Breast epithelium (tissue), 4 donors: Measurements from ENCODE around the gene FTMT. TPM values are rescaled to one million over a fixed set of nuclear protein-coding genes. Genes with fewer than 3 reads are reported as not detected.

ENCODE experiments used
- DNase-seq, 2 donors: peaks; one replicate each; pipeline ENCODE4 v3.0.0-alpha.2; 2019; ENCODE audit warnings: low spot score in 2 of 2
- H3K27ac ChIP-seq, 2 donors: fragments of 200-600 bp; sonication (generic) in 1 of 2; one replicate each; pipeline ENCODE4 v1.5.1; 2016 to 2019; ENCODE audit warnings: mild to moderate bottlenecking in 1 of 2
- H3K27me3 ChIP-seq, 2 donors: fragments of 200-600 bp; sonication (generic) in 1 of 2; one replicate each; pipeline versions ENCODE4 v1.5.1 to v1.6.0; 2017 to 2019; ENCODE audit warnings: control low read depth in 1 of 2, mild to moderate bottlenecking in 1 of 2
- H3K36me3 ChIP-seq: fragments of 200-600 bp; one replicate; pipeline ENCODE4 v1.5.1; 2019
- H3K4me1 ChIP-seq, 2 donors: fragments of 200-600 bp; sonication (generic); one replicate each; pipeline ENCODE4 v1.5.1; 2016 to 2019; ENCODE audit warnings: control low read depth in 1 of 2
- H3K4me3 ChIP-seq, 3 donors: fragments of 200-600 bp; sonication (generic); 1 replicate in 2 of 3; 2 replicates in 1 of 3; pipeline ENCODE4 v1.5.1; 2016 to 2019; ENCODE audit warnings: mild to moderate bottlenecking in 3 of 3, moderate library complexity in 2 of 3
- H3K9me3 ChIP-seq, 2 donors: fragments of 200-600 bp; sonication (generic) in 1 of 2; one replicate each; pipeline ENCODE4 v1.5.1; 2016 to 2019; ENCODE audit warnings: control low read depth in 1 of 2
- POLR2A ChIP-seq: fragments of 450-650 bp; IDR thresholded peaks from one replicate; pipeline ENCODE4 v1.6.1; 2016; ENCODE audit warnings: antibody characterized with exemption, mild to moderate bottlenecking, moderate library complexity
- POLR2AphosphoS5 ChIP-seq, 3 donors: sonication (generic); formaldehyde crosslinking; IDR thresholded peaks; one replicate each; pipeline ENCODE4 v1.6.1; 2017; ENCODE audit warnings: antibody characterized with exemption in 3 of 3
- intact Hi-C: fragments of 100-400 bp; cut with DNase I; formaldehyde crosslinking; loops from one replicate; pipeline ENCODE4 v1.15.1; 2023; ENCODE audit warnings: low total_unique reads
- total RNA-seq, 3 donors: library from RNA; depleted of rRNA; stranded (reverse); fragments of >200 nt; gene quantifications; one replicate each; pipeline ENCODE4 v1.1.0, GENCODE V29; 2016
- TF ChIP-seq, protein P1 (sequence below), 3 donors: fragments of 450-650 bp; IDR thresholded peaks; one replicate each; pipeline ENCODE4 v1.5.1; 2016 to 2017; ENCODE audit warnings: antibody characterized with exemption in 3 of 3, mild to moderate bottlenecking in 3 of 3, moderate library complexity in 3 of 3

The FTMT gene
- total RNA-seq, 3 donors from 2014 or later = 0.44 TPM; not detected in 2

DNA sequence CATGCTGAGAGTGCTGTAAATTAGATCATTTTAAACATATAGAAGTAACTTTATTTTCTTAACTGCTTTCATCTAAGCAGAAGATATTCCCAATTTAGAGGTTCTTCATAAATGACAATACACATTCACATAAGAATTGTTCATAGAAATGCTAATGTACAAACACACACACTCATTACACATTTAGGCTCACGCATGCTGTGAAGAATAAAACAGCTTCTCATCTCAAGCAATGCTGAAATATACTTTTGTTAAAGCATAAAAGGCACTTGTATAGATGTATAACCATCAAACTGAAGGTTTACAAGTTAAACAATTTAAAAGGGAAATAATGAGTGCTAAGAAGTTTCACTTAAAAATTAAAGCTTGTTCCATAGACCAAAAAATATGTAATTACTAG is 18.1 kb upstream of the FTMT start:
- Histone ChIP-seq H3K4me3 (no peak overlapping the region), H3K9me3 (no peaks in the 10 kb centered on the region), H3K36me3 (no peaks in the 10 kb centered on the region), H3K4me1 (no peaks in the 10 kb centered on the region), H3K27ac (no peak overlapping the region), H3K27me3 (no peaks in the 10 kb centered on the region)
- intact Hi-C loops = no loop called here
- no peak for DNase-seq
- no peak for TF ChIP-seq POLR2A

DNA sequence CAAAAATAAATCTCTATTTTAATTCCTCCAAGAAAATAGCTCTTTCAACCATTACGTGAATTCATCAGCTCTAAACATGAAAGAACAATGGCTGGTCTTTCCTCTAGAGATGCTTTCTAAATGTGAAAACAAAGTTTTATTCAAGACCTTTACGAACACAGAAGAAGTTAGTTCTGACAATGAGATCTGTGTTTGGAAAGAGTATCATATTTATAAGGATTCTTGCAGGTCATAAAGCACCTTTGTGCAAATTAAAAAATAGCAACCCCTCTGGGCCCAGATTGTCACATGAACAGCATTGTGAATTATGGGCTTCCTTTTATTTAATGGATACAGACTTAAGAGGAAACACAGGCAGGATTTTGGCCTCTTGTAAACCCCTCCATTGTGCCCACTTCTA is 17.7 kb upstream of the FTMT start:
- Histone ChIP-seq H3K36me3 (no peaks in the 10 kb centered on the region), H3K27me3 (no peaks in the 10 kb centered on the region), H3K9me3 (no peaks in the 10 kb centered on the region), H3K27ac (peak overlapping the region; percentile 53 to 59), H3K4me1 (no peaks in the 10 kb centered on the region), H3K4me3 (no peak overlapping the region)
- TF ChIP-seq POLR2AphosphoS5 (IDR thresholded peaks at IDR 0.05) (no peak), POLR2A (no peak)
- TF ChIP-seq, protein P1, sequence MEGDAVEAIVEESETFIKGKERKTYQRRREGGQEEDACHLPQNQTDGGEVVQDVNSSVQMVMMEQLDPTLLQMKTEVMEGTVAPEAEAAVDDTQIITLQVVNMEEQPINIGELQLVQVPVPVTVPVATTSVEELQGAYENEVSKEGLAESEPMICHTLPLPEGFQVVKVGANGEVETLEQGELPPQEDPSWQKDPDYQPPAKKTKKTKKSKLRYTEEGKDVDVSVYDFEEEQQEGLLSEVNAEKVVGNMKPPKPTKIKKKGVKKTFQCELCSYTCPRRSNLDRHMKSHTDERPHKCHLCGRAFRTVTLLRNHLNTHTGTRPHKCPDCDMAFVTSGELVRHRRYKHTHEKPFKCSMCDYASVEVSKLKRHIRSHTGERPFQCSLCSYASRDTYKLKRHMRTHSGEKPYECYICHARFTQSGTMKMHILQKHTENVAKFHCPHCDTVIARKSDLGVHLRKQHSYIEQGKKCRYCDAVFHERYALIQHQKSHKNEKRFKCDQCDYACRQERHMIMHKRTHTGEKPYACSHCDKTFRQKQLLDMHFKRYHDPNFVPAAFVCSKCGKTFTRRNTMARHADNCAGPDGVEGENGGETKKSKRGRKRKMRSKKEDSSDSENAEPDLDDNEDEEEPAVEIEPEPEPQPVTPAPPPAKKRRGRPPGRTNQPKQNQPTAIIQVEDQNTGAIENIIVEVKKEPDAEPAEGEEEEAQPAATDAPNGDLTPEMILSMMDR (IDR thresholded peaks at IDR 0.05) = no peak
- no peak for DNase-seq
- intact Hi-C loops = no loop called here

- Histone ChIP-seq H3K4me3 (no peak overlapping the region), H3K9me3 (no peaks in the 10 kb centered on the region), H3K4me1 (no peaks in the 10 kb centered on the region), H3K27ac (no peak overlapping the region), H3K27me3 (no peaks in the 10 kb centered on the region), H3K36me3 (no peaks in the 10 kb centered on the region)
- TF ChIP-seq POLR2AphosphoS5 (IDR thresholded peaks at IDR 0.05) = no peak
- no peak for TF ChIP-seq POLR2A
- TF ChIP-seq, protein P1 (IDR thresholded peaks at IDR 0.05) = no peak
- intact Hi-C loops = loop anchor here (5.0 kb wide), 1 partner anchor 1265 kb away; no protein-coding TSS in a partner anchor
- DNase-seq = no peak
Observed at GRCh38 chr5:121841892-121842291, 9.8 kb upstream of the FTMT start.

GRCh38 chr5:121850272-121850671 is 1.4 kb upstream of the FTMT start:
- TF ChIP-seq POLR2AphosphoS5 (IDR thresholded peaks at IDR 0.05) (no peak), POLR2A (no peak)
- TF ChIP-seq, protein P1 (IDR thresholded peaks at IDR 0.05) = no peak
- no peak for DNase-seq
- no peaks in the 10 kb centered on the region for H3K27me3 ChIP-seq
- intact Hi-C loops = no loop called here
- H3K27ac ChIP-seq = no peak overlapping the region
- H3K4me1 ChIP-seq = no peaks in the 10 kb centered on the region
- no peaks in the 10 kb centered on the region for H3K36me3 ChIP-seq
- peaks cover 3 to 12% of the 10 kb centered on the region in 2 donors for H3K9me3 ChIP-seq
- H3K4me3 ChIP-seq = no peak overlapping the region

- no peak for DNase-seq
- intact Hi-C loops = no loop called here
- Histone ChIP-seq H3K4me3 (no peak overlapping the region), H3K27ac (no peak overlapping the region), H3K27me3 (no peaks in the 10 kb centered on the region), H3K4me1 (no peaks in the 10 kb centered on the region), H3K9me3 (peaks cover 3 to 12% of the 10 kb centered on the region in 2 donors), H3K36me3 (no peaks in the 10 kb centered on the region)
- TF ChIP-seq POLR2A (no peak), POLR2AphosphoS5 (IDR thresholded peaks at IDR 0.05) (no peak)
- TF ChIP-seq, protein P1 (IDR thresholded peaks at IDR 0.05) = no peak
Observed at GRCh38 chr5:121853850-121854249, 2.2 kb downstream of the FTMT start.

GRCh38 chr5:121862801-121863200 is 11.1 kb downstream of the FTMT start:
- no peaks in the 10 kb centered on the region for H3K36me3 ChIP-seq
- intact Hi-C loops = no loop called here
- no peak overlapping the region for H3K4me3 ChIP-seq
- no peaks in the 10 kb centered on the region for H3K9me3 ChIP-seq
- H3K27ac ChIP-seq = no peak overlapping the region
- H3K27me3 ChIP-seq = no peaks in the 10 kb centered on the region
- TF ChIP-seq, protein P1 (IDR thresholded peaks at IDR 0.05) = no peak
- TF ChIP-seq POLR2A = no peak
- no peak for TF ChIP-seq POLR2AphosphoS5 (IDR thresholded peaks at IDR 0.05)
- no peak for DNase-seq
- no peaks in the 10 kb centered on the region for H3K4me1 ChIP-seq
